Inflammatory macrophage treated with lipopolysaccharide for 4 hours (primary cell): Measurements from ENCODE around the gene ATP6V1C2.
"Not testable (repeated sequence)": the region's sequence is repeated elsewhere in the genome, so short reads cannot be mapped to it uniquely, and the experiment has no call there.

Source experiments
- DNase-seq: peaks from one replicate; pipeline ENCODE4 v3.0.0-alpha.2; 2020

Gene ATP6V1C2

GRCh38 chr2:10771786-10772185 is 50.4 kb downstream of the ATP6V1C2 start:
- DNase-seq: no peak

GRCh38 chr2:10772201-10772867 is 50.9 kb downstream of the ATP6V1C2 start:
- no peak for DNase-seq

- no peak for DNase-seq
Measured at GRCh38 chr2:10772868-10773215, 51.4 kb downstream of the ATP6V1C2 start.

- no peak for DNase-seq
Measured at GRCh38 chr2:10773821-10774341, 52.5 kb downstream of the ATP6V1C2 start.

- no peak for DNase-seq
Measured at GRCh38 chr2:10774394-10774793, 53.0 kb downstream of the ATP6V1C2 start.

- DNase-seq: no peak
Measured at GRCh38 chr2:10775021-10775780, 53.8 kb downstream of the ATP6V1C2 start.

GRCh38 chr2:10775831-10776230 is 54.4 kb downstream of the ATP6V1C2 start:
- DNase-seq: no peak

- DNase-seq: no peak
Measured at GRCh38 chr2:10776231-10776977, 55.0 kb downstream of the ATP6V1C2 start.

- no peak for DNase-seq
Measured at GRCh38 chr2:10777111-10777841, 55.8 kb downstream of the ATP6V1C2 start.

- no peak for DNase-seq
Measured at GRCh38 chr2:10777842-10778723, 56.7 kb downstream of the ATP6V1C2 start.

GRCh38 chr2:10778724-10779115 is 57.3 kb downstream of the ATP6V1C2 start:
- no peak for DNase-seq

GRCh38 chr2:10779776-10780490 is 58.5 kb downstream of the ATP6V1C2 start:
- DNase-seq: no peak

- no peak for DNase-seq
Measured at GRCh38 chr2:10780491-10780820, 59.0 kb downstream of the ATP6V1C2 start.

- DNase-seq: not testable (repeated sequence)
Measured at GRCh38 chr2:10780821-10781220, 59.4 kb downstream of the ATP6V1C2 start.

- no peak for DNase-seq
Measured at GRCh38 chr2:10781746-10782145, 60.3 kb downstream of the ATP6V1C2 start.

- no peak for DNase-seq
Measured at GRCh38 chr2:10783421-10783820, 62.0 kb downstream of the ATP6V1C2 start.

GRCh38 chr2:10784719-10785118 is 63.3 kb downstream of the ATP6V1C2 start:
- DNase-seq: no peak

GRCh38 chr2:10785260-10785659 is 63.8 kb downstream of the ATP6V1C2 start:
- no peak for DNase-seq

GRCh38 chr2:10786240-10786982 is 65.0 kb downstream of the ATP6V1C2 start:
- DNase-seq: no peak

GRCh38 chr2:10787176-10787968 is 65.9 kb downstream of the ATP6V1C2 start:
- DNase-seq: peak; percentile 22
